Measurements from ENCODE around the gene KCNIP4.

Gene KCNIP4

GRCh38 chr4:21884615-21885014, 64.0 kb downstream of the KCNIP4 start:
- Histone ChIP-seq H3K27ac (ENCODE audit: low read depth, low read length) (no peak overlapping the region), H3K9ac (ENCODE audit: low read depth, low read length) (no peak overlapping the region), H3K9me3 (ENCODE audit: insufficient read depth, low read depth, low read length) (no peaks in the 10 kb centered on the region), H3K27me3 (ENCODE audit: insufficient read depth, low read length) (no peaks in the 10 kb centered on the region), H3K4me1 (ENCODE audit: insufficient read depth, low read length) (no peaks in the 10 kb centered on the region), H3K4me3 (ENCODE audit: low read length) (no peak overlapping the region), H3K36me3 (ENCODE audit: insufficient read depth, low read length) (no peaks in the 10 kb centered on the region)
- 97% methylated on average over 2 of the region's 2 CpGs for WGBS

GRCh38 chr4:21882051-21882839, 66.3 kb downstream of the KCNIP4 start:
- Histone ChIP-seq H3K27ac (ENCODE audit: low read depth, low read length) (no peak overlapping the region), H3K36me3 (ENCODE audit: insufficient read depth, low read length) (no peaks in the 10 kb centered on the region), H3K9me3 (ENCODE audit: insufficient read depth, low read depth, low read length) (no peaks in the 10 kb centered on the region), H3K9ac (ENCODE audit: low read depth, low read length) (no peak overlapping the region), H3K27me3 (ENCODE audit: insufficient read depth, low read length) (no peaks in the 10 kb centered on the region), H3K4me1 (ENCODE audit: insufficient read depth, low read length) (no peaks in the 10 kb centered on the region), H3K4me3 (ENCODE audit: low read length) (no peak overlapping the region)
- 92% methylated on average over 4 of the region's 4 CpGs for WGBS

DNA sequence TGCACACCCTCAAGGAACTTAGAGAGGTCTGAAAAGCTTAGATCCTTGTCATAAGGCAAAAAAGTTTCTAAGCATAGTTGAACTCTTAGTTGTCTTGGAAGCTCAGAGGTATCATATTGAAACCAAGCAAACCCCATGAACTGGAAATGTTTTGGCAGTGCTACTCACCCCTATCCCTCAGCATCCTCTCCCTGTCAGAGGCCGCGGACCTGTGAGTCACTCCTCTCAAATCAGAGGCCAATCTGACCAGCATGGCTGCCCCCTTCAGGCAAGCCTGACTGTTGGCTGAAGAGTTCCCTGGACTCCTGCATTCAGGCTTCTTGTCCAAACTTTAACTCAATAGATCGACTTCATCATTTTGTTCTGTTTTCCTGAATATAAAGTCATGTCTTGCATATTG, 69.4 kb downstream of the KCNIP4 start:
- no peaks in the 10 kb centered on the region for H3K9me3 ChIP-seq (ENCODE audit: insufficient read depth, low read depth, low read length)
- no peak overlapping the region for H3K4me3 ChIP-seq (ENCODE audit: low read length)
- H3K27ac ChIP-seq (ENCODE audit: low read depth, low read length): no peak overlapping the region
- no peaks in the 10 kb centered on the region for H3K4me1 ChIP-seq (ENCODE audit: insufficient read depth, low read length)
- no peaks in the 10 kb centered on the region for H3K36me3 ChIP-seq (ENCODE audit: insufficient read depth, low read length)
- 63% methylated on average over 3 of the region's 3 CpGs for WGBS
- no peaks in the 10 kb centered on the region for H3K27me3 ChIP-seq (ENCODE audit: insufficient read depth, low read length)
- no peak overlapping the region for H3K9ac ChIP-seq (ENCODE audit: low read depth, low read length)

DNA sequence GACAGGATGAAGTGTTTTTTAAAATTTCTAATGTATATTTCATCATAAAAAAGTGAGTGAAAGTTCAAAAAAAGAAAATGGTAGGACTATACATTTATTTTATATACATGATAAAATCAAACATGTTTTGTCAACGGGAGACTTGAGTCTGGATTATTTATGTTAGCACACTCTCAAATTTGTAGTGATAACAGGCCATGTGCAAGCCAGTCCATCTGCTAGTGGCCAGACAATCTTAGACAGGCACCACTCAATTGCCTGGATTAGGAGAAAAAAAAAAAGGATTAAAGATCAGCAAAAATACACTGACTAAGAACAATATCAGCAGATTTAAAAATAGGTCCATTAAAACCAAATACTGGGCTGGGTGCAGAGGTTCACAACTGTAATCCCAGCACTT, 71.9 kb downstream of the KCNIP4 start:
- H3K27me3 ChIP-seq (ENCODE audit: insufficient read depth, low read length): no peaks in the 10 kb centered on the region
- no peaks in the 10 kb centered on the region for H3K9me3 ChIP-seq (ENCODE audit: insufficient read depth, low read depth, low read length)
- no peak overlapping the region for H3K9ac ChIP-seq (ENCODE audit: low read depth, low read length)
- no peaks in the 10 kb centered on the region for H3K4me1 ChIP-seq (ENCODE audit: insufficient read depth, low read length)
- WGBS: 80% methylated on average over 1 of the region's 1 CpG
- H3K36me3 ChIP-seq (ENCODE audit: insufficient read depth, low read length): no peaks in the 10 kb centered on the region
- no peak overlapping the region for H3K27ac ChIP-seq (ENCODE audit: low read depth, low read length)
- H3K4me3 ChIP-seq (ENCODE audit: low read length): no peak overlapping the region

DNA sequence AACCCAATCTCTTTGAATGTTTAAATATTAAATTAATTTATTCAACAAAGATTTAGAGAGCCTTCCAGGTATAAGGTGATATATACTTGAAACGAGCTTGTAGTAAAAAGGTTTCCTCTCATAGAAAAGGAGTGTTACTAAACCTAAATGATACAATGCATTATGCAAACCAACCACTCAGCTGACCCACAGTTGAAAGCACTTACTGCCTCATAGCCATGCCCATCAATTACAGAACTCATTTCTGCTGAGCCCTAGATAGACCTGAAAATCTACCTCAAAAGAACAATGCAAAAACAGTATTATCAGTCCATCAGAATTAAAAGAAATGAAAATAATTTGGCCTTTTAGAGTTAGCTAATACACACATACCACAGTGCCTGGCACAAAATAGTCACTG, 75.4 kb downstream of the KCNIP4 start:
- no CpG with 5 or more reads among the region's 1 CpG for WGBS
- H3K27me3 ChIP-seq (ENCODE audit: insufficient read depth, low read length): no peaks in the 10 kb centered on the region
- no peak overlapping the region for H3K27ac ChIP-seq (ENCODE audit: low read depth, low read length)
- no peak overlapping the region for H3K9ac ChIP-seq (ENCODE audit: low read depth, low read length)
- H3K4me1 ChIP-seq (ENCODE audit: insufficient read depth, low read length): peaks cover 8% of the 10 kb centered on the region; the same call in 1 of the 2 replicates
- no peak overlapping the region for H3K4me3 ChIP-seq (ENCODE audit: low read length)
- no peaks in the 10 kb centered on the region for H3K36me3 ChIP-seq (ENCODE audit: insufficient read depth, low read length)
- H3K9me3 ChIP-seq (ENCODE audit: insufficient read depth, low read depth, low read length): no peaks in the 10 kb centered on the region

- no peak overlapping the region for H3K27ac ChIP-seq (ENCODE audit: low read depth, low read length)
- peaks cover 8% of the 10 kb centered on the region; the same call in 1 of the 2 replicates for H3K4me1 ChIP-seq (ENCODE audit: insufficient read depth, low read length)
- no peaks in the 10 kb centered on the region for H3K36me3 ChIP-seq (ENCODE audit: insufficient read depth, low read length)
- WGBS: 81% methylated on average over 5 of the region's 5 CpGs
- no peak overlapping the region for H3K4me3 ChIP-seq (ENCODE audit: low read length)
- H3K9ac ChIP-seq (ENCODE audit: low read depth, low read length): no peak overlapping the region
- H3K27me3 ChIP-seq (ENCODE audit: insufficient read depth, low read length): no peaks in the 10 kb centered on the region
- no peaks in the 10 kb centered on the region for H3K9me3 ChIP-seq (ENCODE audit: insufficient read depth, low read depth, low read length)
Observed at GRCh38 chr4:21872101-21872500, 76.5 kb downstream of the KCNIP4 start.

- no peaks in the 10 kb centered on the region for H3K27me3 ChIP-seq (ENCODE audit: insufficient read depth, low read length)
- H3K36me3 ChIP-seq (ENCODE audit: insufficient read depth, low read length): no peaks in the 10 kb centered on the region
- H3K4me1 ChIP-seq (ENCODE audit: insufficient read depth, low read length): peaks cover 8% of the 10 kb centered on the region; the same call in 1 of the 2 replicates
- H3K4me3 ChIP-seq (ENCODE audit: low read length): no peak overlapping the region
- H3K9ac ChIP-seq (ENCODE audit: low read depth, low read length): no peak overlapping the region
- H3K27ac ChIP-seq (ENCODE audit: low read depth, low read length): no peak overlapping the region; the same call in 1 of the 2 replicates
- WGBS: 83% methylated on average over 8 of the region's 8 CpGs
- H3K9me3 ChIP-seq (ENCODE audit: insufficient read depth, low read depth, low read length): no peaks in the 10 kb centered on the region
Observed at GRCh38 chr4:21869978-21870745, 78.4 kb downstream of the KCNIP4 start.

GRCh38 chr4:21864686-21865085, 83.9 kb downstream of the KCNIP4 start:
- WGBS: 97% methylated on average over 2 of the region's 2 CpGs
- Histone ChIP-seq H3K27ac (ENCODE audit: low read depth, low read length) (no peak overlapping the region), H3K9me3 (ENCODE audit: insufficient read depth, low read depth, low read length) (no peaks in the 10 kb centered on the region)

DNA sequence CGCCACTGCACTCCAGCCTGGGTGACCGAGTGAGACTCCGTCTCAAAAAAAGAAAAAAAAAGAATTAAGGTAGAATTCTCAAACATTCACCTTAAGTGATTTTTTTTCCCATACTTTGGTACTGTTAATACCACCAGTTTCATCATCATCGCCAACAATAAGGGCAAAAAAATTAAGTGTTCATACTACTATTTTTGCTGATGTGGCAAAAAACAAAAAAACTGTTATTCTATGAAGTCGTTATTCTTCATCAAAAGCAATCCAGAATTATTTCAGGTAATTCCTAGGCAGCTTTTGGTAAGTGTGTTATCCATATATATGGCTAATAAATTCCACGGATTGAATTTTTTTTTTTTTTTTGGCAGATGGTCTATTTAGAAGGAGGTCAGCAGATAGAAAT, 85.7 kb downstream of the KCNIP4 start:
- H3K36me3 ChIP-seq (ENCODE audit: insufficient read depth, low read length): no peaks in the 10 kb centered on the region
- 0 out of 2 replicates have a peak, but pooled peaks cover 5% of the 10 kb centered on the region for H3K9me3 ChIP-seq (ENCODE audit: insufficient read depth, low read depth, low read length)
- no peaks in the 10 kb centered on the region for H3K27me3 ChIP-seq (ENCODE audit: insufficient read depth, low read length)
- 94% methylated on average over 5 of the region's 6 CpGs for WGBS
- H3K9ac ChIP-seq (ENCODE audit: low read depth, low read length): no peak overlapping the region
- no peak overlapping the region for H3K27ac ChIP-seq (ENCODE audit: low read depth, low read length)
- no peak overlapping the region for H3K4me3 ChIP-seq (ENCODE audit: low read length)
- H3K4me1 ChIP-seq (ENCODE audit: insufficient read depth, low read length): no peaks in the 10 kb centered on the region

More at GRCh38 chr4:21864686-21865085, 83.9 kb downstream of the KCNIP4 start:
- Histone ChIP-seq H3K36me3 (ENCODE audit: insufficient read depth, low read length) (no peaks in the 10 kb centered on the region), H3K9ac (ENCODE audit: low read depth, low read length) (no peak overlapping the region), H3K4me3 (ENCODE audit: low read length) (no peak overlapping the region), H3K4me1 (ENCODE audit: insufficient read depth, low read length) (peaks cover under 1% of the 10 kb centered on the region; the same call in 1 of the 2 replicates), H3K27me3 (ENCODE audit: insufficient read depth, low read length) (no peaks in the 10 kb centered on the region)

DNA sequence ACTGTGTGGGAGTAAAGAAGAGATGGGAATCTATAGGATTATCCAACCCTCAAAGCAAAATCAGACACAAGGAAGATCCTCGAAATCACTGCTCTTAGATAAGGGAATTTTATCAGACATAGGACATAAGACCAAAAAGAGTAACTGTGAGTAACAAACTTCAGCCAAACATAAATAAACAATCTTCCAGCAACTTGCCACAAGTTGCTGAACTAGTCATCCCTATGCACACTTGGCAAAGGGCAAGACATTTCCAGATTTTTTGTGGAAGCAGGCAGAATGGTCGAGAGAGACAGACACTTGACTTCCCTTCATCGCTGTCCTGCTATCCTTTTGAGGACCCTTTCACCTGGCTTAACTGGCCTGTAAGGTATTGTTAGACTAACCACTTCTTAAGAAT, 89.6 kb downstream of the KCNIP4 start:
- no peaks in the 10 kb centered on the region for H3K36me3 ChIP-seq (ENCODE audit: insufficient read depth, low read length)
- 95% methylated on average over 2 of the region's 3 CpGs for WGBS
- no peak overlapping the region for H3K4me3 ChIP-seq (ENCODE audit: low read length)
- H3K27ac ChIP-seq (ENCODE audit: low read depth, low read length): no peak overlapping the region
- H3K9me3 ChIP-seq (ENCODE audit: insufficient read depth, low read depth, low read length): 0 out of 2 replicates have a peak, but pooled peaks cover 15% of the 10 kb centered on the region
- H3K9ac ChIP-seq (ENCODE audit: low read depth, low read length): no peak overlapping the region
- no peaks in the 10 kb centered on the region for H3K27me3 ChIP-seq (ENCODE audit: insufficient read depth, low read length)
- H3K4me1 ChIP-seq (ENCODE audit: insufficient read depth, low read length): no peaks in the 10 kb centered on the region

DNA sequence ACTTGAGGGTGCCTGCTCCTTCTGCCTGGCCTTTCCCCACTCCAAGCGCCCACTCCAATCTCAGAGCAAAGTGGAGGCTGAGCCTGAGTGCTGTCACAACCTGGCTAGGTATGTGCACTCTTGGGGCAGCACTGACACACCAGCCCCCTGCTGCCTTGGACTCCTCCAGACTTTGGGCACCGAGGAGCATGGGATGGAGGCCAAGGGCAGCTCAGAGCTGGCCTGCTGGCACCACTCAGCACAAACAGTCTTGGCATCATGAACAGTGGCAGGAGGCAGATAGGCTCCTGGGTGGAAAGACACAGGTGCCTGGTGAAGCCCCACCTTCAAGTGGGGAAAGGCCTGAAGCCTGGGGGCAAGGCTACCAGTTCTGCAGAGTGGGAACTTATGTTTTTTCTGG, 91.8 kb downstream of the KCNIP4 start:
- Histone ChIP-seq H3K9ac (ENCODE audit: low read depth, low read length) (no peak overlapping the region), H3K4me3 (ENCODE audit: low read length) (no peak overlapping the region), H3K27ac (ENCODE audit: low read depth, low read length) (no peak overlapping the region), H3K36me3 (ENCODE audit: insufficient read depth, low read length) (no peaks in the 10 kb centered on the region), H3K27me3 (ENCODE audit: insufficient read depth, low read length) (no peaks in the 10 kb centered on the region), H3K9me3 (ENCODE audit: insufficient read depth, low read depth, low read length) (0 out of 2 replicates have a peak, but pooled peaks cover 15% of the 10 kb centered on the region), H3K4me1 (ENCODE audit: insufficient read depth, low read length) (no peaks in the 10 kb centered on the region)
- WGBS: 67% methylated on average over 2 of the region's 2 CpGs

Data from HUES64 (cell line).